Motor neuron (in vitro differentiated cells): ENCODE data around the gene PIPOX. TPM values are rescaled to one million over a fixed set of nuclear protein-coding genes. Genes with fewer than 3 reads are reported as not detected.
"Not testable (repeated sequence)": the region's sequence is repeated elsewhere in the genome, so short reads cannot be mapped to it uniquely, and the experiment has no call there.

Source experiments
- ATAC-seq, 8 experiments: fragments of 200-7000 bp; cut with Tn5 transposase; replicated peaks in 6 of 8; 2 replicates each; pipeline ENCODE4 v1.8.0; 2021; ENCODE audit warnings: mild to moderate bottlenecking in 8 of 8, moderate library complexity in 8 of 8
- H3K27ac ChIP-seq, 2 donors: fragments of 250-450 bp; sonication (Bioruptor Pico); 2 replicates each; pipeline ENCODE4 v1.9.0; 2021; ENCODE audit warnings: antibody characterized with exemption in 2 of 2, mild to moderate bottlenecking in 2 of 2, moderate library complexity in 1 of 2
- H3K4me1 ChIP-seq, 2 donors: fragments of 250-450 bp; sonication (Bioruptor Pico); replicated peaks in 1 of 2; 2 replicates each; pipeline ENCODE4 v1.6.1; 2021; ENCODE audit warnings: antibody characterized with exemption in 2 of 2, mild to moderate bottlenecking in 2 of 2, moderate library complexity in 1 of 2
- H3K4me3 ChIP-seq, 5 donors: fragments of 250-450 bp; sonication (Bioruptor Pico); 2 replicates each; pipeline ENCODE4 v1.9.0; 2021; ENCODE audit warnings: antibody characterized with exemption in 5 of 5, mild to moderate bottlenecking in 5 of 5, moderate library complexity in 4 of 5
- WGBS, 10 experiments: fragments of 450-650 bp; shearing (Covaris generic); methylation state at CpG; one replicate each; pipeline ENCODE4 v1.0.0; 2022; 5-methylcytosine and 5-hydroxymethylcytosine counted together
- in situ Hi-C, 9 experiments: fragments of 400-800 bp; cut with MboI; loops; one replicate each; pipeline ENCODE4 v1.15.0; 2021; ENCODE audit warnings: low sequenced_read_pairs in 9 of 9, low pct_unique_long_range_greater_than_20kb in 2 of 9; ENCODE audit not compliant: unreplicated experiment in 9 of 9
- total RNA-seq, 8 experiments: library from RNA; unstranded; fragments of 300-600 nt; gene quantifications; 2 replicates each; pipeline versions ENCODE4 v1.2.3 to v1.2.4, GENCODE V29; 2022

Gene PIPOX
- total RNA-seq, 8 experiments from 2014 or later = 1.6 to 11.8 (median 4.6) TPM

DNA sequence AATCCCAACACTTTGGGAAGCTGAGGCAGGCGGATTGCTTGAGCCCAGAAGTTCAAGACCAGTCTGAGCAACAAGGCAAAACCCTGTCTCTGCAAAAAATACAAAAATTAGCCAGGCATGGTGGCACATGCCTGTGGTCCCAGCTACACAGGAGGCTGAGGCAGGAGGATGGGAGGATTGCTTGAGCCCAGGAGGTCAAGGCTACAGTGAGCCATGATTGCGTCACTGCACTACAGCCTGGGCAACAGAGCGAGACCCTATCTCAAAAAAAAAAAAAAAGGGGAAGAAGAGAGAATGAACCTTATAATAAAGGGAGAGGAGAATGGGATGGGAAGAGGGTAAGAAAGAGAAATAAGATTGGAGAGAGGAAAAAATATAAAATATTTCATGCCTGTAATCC is 45.8 kb downstream of the PIPOX start:
- ATAC-seq, H3K4me3 ChIP-seq, in situ Hi-C loops, H3K27ac ChIP-seq: not testable (repeated sequence)
- WGBS, 10 experiments = 80 to 100% (median 95%) methylated on average over 1 to 3 of the region's 3 CpGs; no CpG with 5 or more reads in 2 of the 10 experiments
- H3K4me1 ChIP-seq = peaks cover 51 to 68% of the 10 kb centered on the region in 2 donors

DNA sequence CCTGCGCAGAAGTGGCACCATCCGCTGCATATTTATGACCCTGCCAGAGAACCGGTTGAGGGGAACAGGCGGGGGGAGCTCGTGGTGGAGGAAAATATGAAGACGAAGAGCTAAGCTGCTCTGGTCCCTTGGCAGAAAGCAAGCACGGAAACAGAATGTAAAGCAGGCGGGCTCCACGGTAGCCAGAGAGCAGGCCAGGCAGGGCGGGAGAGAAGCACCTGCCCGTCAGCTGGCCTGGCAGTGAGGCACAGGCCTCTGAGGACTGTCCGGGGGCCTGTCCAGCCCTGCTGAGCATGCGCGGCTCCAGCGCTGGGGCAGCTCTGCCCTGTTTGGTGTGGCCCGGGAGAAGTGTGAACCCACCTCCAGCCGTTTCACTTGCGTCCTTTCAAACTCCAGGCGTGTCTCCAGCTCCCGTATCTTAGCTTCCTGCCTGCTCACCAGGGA is 46.7 kb downstream of the PIPOX start:
- in situ Hi-C loops = no loop called here
- Histone ChIP-seq H3K27ac (peak overlapping the region; percentile 59 to 70), H3K4me1 (peaks cover 43 to 60% of the 10 kb centered on the region in 2 donors), H3K4me3 (no peak overlapping the region)
- peak in 6 of 8 experiments; percentile 11 to 79 (median 66) for ATAC-seq
- 25 to 88% (median 56%) methylated on average over 3 to 10 of the region's 20 CpGs for WGBS, 10 experiments

DNA sequence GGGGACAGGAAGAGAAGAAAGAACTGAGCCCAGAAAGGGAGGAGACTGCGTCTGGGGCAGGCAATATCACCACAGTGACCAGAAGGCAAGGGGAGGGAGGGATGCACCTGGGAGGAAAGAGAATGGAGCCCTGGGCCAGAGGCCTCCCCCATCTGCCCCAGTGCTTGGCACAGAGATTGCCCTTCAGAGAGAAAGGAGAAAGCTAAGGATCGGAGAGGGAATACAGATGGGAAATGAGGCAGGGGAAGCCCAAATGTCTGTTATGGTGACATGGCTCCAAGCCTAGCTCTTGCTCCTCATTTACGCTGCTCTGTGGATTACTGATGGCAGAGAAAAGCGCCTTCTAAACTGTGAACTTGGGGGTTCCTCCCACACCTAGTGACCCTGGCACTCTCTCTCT is 47.2 kb downstream of the PIPOX start:
- 76 to 100% (median 88%) methylated on average over 2 to 3 of the region's 4 CpGs; no CpG with 5 or more reads in 5 of the 10 experiments for WGBS, 10 experiments
- Histone ChIP-seq H3K4me3 (no peak overlapping the region), H3K4me1 (peaks cover 38 to 55% of the 10 kb centered on the region in 2 donors), H3K27ac (peak overlapping the region; percentile 59 to 70)
- in situ Hi-C loops = no loop called here
- ATAC-seq = no peak

DNA sequence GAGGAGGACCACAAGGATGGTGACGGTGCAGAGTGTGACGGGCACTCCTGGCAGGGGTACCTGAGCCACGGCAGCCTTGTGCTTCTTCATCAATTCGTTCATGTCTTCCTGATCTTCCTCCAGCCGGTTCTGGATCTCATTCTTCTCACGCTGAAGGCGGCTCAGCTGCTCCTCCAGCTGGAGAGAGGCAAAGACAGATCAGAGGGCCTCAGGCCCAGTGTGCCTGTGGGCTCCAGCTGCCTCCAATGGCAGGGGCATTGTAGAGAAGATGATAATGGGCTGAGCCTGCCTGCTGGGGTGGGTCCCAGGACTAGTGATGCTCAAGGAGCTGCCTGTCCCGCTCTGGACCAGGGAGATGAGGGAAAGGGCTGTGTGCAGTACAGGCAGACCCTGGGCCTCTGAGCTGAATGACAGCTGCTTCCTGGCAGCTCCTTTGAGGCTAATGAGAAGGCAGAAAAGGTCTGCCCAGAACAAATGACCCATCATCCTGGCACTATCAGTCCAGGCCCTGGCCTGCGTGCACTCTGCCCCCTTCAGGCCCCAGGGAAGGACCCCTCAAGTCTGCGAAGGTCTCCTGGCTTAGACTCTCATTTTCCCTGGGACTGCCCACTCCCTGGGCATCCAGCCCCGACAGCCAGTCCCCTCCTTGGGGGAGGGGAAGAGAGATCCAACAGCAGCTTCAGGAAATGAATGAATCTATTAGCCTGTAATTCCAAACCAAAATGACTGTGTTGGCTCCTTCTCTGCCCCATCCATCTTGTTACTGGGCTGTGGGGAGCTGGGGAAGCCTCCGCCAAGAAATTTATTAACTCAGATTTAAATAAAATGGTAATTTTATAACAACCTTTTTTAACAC is 48.0 kb downstream of the PIPOX start:
- in situ Hi-C loops = no loop called here
- peak in 5 of 8 experiments; percentile 48 to 66 (median 59) for ATAC-seq
- H3K4me1 ChIP-seq = peaks cover 31 to 46% of the 10 kb centered on the region in 2 donors
- H3K4me3 ChIP-seq = no peak overlapping the region
- WGBS, 10 experiments = 20 to 90% (median 74%) methylated on average over 1 to 7 of the region's 12 CpGs; no CpG with 5 or more reads in 2 of the 10 experiments
- H3K27ac ChIP-seq = peak overlapping the region; percentile 59 to 70

DNA sequence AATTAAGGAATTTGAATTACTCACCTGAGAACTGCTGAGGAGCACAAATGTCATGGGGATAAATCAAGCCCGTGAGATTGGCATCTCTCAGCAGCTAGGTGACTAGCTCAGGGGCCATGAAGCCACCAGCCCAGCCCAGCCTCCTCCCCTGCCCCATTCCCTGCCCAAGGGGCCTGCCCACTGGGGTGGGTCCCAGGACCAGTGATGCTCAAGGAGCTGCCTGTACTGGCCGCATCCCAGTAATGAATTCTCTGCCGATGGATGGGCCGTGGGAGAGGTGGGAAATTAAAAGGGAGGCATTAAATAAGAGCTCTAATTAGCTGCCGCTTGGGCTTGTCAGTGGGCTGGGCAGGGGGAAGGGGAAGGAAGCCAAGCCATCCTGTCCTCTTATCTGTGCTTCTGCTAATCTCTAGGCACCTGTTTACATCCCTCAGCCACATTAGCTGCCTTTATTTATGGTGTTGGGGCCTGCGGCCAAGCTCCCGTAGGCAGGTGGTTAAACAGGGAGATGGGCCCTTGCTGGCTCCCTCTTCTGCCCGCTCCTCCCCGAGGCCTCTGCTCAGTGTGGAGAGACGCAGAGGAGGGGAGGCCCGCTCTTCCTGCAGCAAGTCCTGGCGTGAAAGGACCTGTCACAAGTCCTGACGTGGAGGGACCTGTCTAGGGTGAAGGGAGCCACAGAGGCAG is 48.8 kb downstream of the PIPOX start:
- Histone ChIP-seq H3K4me3 (no peak overlapping the region), H3K4me1 (peaks cover 31 to 39% of the 10 kb centered on the region in 2 donors), H3K27ac (peak overlapping the region in 1 of 2 donors; percentile 66)
- in situ Hi-C loops = no loop called here
- ATAC-seq = peak in 2 of 8 experiments; percentile 1 to 25
- 90 to 100% (median 100%) methylated on average over 1 to 5 of the region's 13 CpGs; no CpG with 5 or more reads in 7 of the 10 experiments for WGBS, 10 experiments

DNA sequence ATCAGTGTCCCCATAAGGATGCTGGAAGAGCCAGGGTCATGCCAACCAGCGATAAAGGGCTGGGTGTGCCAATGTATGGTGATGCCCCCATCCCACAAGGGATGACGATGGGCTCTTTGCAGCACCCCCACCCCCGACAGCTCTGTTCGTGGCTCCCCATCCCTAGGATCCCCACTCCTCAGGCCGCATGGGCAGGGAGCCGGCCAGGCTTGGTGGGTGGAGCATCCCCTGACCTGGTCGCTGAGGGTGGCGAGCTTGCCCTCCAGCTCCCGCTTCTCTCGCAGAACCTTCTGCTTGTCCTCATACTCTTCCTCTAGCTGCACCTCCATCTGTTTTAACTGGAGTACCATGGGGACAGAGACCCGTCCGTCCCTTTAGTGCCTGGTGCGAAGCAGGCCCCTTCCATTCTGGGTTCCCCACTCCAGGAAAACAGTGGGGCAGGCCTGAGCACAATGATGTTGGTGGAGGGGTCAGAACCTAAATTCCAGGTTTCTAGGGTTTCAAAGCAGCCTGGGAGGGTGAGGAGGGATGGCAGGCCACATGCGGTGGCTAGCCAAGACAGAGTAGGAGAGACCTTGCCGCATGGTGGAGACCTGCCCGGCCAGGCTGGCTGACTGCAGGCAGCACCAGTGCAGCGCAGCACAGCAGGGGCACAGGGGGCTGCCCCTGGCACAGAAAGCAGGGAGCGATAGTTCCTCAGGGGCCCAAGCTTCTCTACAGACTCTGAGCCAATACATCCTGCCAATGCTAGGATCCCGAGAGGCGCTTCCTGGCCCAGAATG is 50.3 kb downstream of the PIPOX start:
- H3K4me3 ChIP-seq = no peak overlapping the region
- in situ Hi-C loops = no loop called here
- H3K27ac ChIP-seq = no peak overlapping the region
- no peak for ATAC-seq
- H3K4me1 ChIP-seq = peaks cover 31 to 37% of the 10 kb centered on the region in 2 donors
- 60 to 100% (median 89%) methylated on average over 1 to 10 of the region's 20 CpGs; no CpG with 5 or more reads in 3 of the 10 experiments for WGBS, 10 experiments

DNA sequence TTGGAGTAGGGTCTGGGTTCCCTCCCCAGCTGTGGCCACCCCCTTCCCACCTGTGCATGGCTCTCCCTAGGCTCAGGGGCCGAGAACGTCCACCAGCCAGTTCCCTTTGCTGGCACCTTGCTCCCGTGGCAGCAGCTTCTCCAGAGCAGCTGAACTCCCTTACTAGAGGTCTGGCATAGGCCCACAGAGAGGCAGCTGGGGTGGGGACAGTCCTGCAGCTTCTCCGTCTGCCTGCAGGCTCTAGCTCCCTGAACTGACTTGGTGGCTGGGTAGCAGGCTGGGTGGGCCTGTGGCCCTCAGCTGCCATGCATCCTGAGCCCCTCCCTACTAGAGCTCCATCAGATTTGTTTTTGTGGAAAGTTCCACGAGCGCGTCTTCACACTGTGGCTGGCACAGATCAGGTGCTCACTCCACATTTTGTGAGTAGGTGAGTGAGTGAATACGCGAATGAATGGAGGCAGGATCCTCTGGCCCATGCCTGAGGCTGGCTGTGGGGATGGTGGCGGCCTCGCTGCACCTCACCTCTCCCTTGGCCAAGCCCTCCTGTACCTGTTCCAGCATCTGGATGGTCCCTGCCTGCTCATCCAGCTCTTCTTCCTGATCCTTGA is 51.3 kb downstream of the PIPOX start:
- no peak for ATAC-seq
- Histone ChIP-seq H3K4me1 (peaks cover 33 to 38% of the 10 kb centered on the region in 2 donors), H3K4me3 (no peak overlapping the region), H3K27ac (no peak overlapping the region)
- WGBS, 10 experiments = 80 to 100% methylated on average over 1 to 5 of the region's 11 CpGs; no CpG with 5 or more reads in 8 of the 10 experiments
- in situ Hi-C loops = no loop called here

DNA sequence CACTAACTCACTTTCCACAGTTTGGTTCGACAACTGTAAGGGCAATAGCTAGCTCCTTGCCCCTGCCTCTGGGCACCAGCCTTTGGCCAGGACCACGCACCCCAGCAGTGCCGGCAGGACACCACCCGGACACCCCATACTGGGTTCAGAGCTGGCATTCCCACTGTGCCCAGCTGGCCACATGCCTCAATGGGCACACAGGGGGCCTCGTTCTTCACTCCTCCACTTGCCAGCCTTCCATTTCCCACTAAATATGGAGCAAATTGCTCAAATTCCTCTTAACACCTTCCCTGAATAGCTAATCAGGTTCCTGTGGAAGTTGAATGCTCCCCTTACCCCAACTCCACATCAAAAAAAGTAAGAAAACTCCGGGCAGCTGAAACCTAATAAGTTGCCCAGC is 52.5 kb downstream of the PIPOX start:
- 93 to 100% (median 100%) methylated on average over 1 to 4 of the region's 6 CpGs; no CpG with 5 or more reads in 5 of the 10 experiments for WGBS, 10 experiments
- H3K4me3 ChIP-seq = no peak overlapping the region
- in situ Hi-C loops = no loop called here
- peaks cover 25 to 31% of the 10 kb centered on the region in 2 donors for H3K4me1 ChIP-seq
- no peak for ATAC-seq
- no peak overlapping the region for H3K27ac ChIP-seq

DNA sequence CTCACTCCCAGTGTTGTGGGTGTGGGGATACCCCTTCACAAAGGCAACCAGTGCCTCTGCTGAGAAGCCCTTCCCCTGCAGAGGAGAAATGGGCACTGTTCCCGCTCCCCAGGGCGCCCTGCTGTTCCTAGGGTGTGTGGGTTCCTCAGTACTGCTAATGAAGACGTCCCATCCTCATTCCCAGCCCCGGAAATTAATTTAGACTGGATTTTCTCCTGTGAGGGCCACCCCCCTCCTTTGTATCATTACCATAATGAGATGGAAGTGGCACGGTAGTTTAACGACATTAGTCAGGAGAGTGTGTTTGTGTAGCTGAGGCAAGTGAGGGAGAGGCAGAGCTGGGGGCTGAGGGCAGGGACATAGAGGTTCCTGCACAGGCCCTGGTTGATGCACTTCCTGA is 53.2 kb downstream of the PIPOX start:
- in situ Hi-C loops = no loop called here
- H3K4me3 ChIP-seq = no peak overlapping the region
- peaks cover 18 to 24% of the 10 kb centered on the region in 2 donors for H3K4me1 ChIP-seq
- ATAC-seq = peak in 1 of 8 experiments; percentile 13
- H3K27ac ChIP-seq = no peak overlapping the region
- WGBS, 10 experiments = 39 to 80% (median 63%) methylated on average over 2 to 6 of the region's 6 CpGs; no CpG with 5 or more reads in 5 of the 10 experiments

DNA sequence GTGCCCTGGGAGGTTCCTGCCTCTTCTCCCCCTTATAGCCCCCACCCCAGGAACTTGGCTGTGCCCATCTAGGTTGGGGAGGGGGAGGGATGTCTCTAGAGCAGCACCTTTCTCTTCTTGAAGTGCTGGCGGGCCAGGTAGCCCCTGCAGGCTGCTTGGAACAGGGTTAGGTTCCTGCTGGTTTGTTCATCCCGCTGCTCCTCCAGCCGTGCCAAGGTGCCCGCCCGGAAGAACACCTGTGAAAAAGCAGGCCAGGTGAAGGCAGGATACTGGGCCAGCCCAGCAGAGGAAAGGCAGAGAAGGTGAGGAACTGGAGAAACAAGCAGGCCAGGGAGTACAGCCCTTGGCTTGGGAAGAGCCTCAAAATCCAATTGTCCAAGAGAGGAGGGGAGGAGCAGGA is 56.6 kb downstream of the PIPOX start:
- Histone ChIP-seq H3K4me3 (no peak overlapping the region), H3K4me1 (peaks cover 12 to 18% of the 10 kb centered on the region in 2 donors), H3K27ac (no peak overlapping the region)
- no peak for ATAC-seq
- 100% methylated on average over 1 of the region's 5 CpGs; no CpG with 5 or more reads in 8 of the 10 experiments for WGBS, 10 experiments
- in situ Hi-C loops = no loop called here

DNA sequence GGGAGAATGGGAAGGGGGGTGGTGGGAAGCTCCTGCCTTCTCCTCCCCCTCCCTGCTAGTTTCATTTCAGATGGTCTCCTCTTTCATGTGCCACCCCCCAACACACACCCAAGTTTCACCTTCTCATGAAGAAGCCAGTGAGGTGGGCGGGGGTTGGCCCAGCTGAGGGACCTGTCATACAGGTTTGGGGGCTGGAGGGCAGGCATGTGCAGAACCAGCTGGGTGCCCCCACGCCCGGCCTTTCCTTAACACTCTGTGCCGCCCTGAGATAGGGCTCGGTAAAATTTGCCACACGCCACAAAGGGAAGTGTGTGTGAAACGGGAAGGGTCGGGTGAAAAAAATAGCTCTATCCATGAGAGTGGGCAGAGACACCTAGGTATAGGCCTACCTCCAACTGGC is 57.4 kb downstream of the PIPOX start:
- in situ Hi-C loops = loop anchor here in 4 of 9 experiments (10.0 to 25.0 kb wide), 3 partner anchors 125 to 363 kb away; partner anchors contain the start of genes NEK8 (in 1 of the 4), TLCD1 (in 1 of the 4) and TRAF4 (in 1 of the 4)
- H3K27ac ChIP-seq = no peak overlapping the region
- 89 to 92% methylated on average over 3 to 4 of the region's 8 CpGs; no CpG with 5 or more reads in 8 of the 10 experiments for WGBS, 10 experiments
- ATAC-seq = no peak
- peaks cover 12 to 19% of the 10 kb centered on the region in 2 donors for H3K4me1 ChIP-seq
- H3K4me3 ChIP-seq = no peak overlapping the region

DNA sequence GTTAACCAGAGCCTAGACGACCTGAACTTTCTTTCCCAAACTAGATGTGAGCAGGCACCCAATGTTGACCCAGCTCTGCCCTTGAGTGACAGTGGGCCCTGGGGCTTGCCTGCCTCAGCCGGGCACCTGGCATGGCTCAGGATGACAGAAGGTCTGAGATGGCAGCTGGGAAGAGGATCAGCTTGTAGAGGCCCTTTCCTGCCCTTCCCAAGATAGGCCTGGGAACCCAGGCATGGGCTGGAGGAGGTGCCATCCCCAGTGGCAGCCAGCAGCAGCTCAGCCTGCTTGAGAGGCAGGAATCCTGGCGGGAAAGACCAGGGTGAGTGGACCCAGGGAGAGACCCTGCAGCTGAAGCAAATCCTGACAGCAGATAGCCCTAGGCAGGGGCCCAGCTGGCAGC is 59.1 kb downstream of the PIPOX start:
- peak in 4 of 8 experiments; percentile 18 to 34 (median 24) for ATAC-seq
- Histone ChIP-seq H3K4me3 (no peak overlapping the region), H3K27ac (no peak overlapping the region), H3K4me1 (peaks cover 18 to 19% of the 10 kb centered on the region in 2 donors)
- in situ Hi-C loops = loop anchor here in 4 of 9 experiments (10.0 to 25.0 kb wide), 3 partner anchors 127 to 365 kb away; partner anchors contain the start of genes NEK8 (in 1 of the 4), TLCD1 (in 1 of the 4) and TRAF4 (in 1 of the 4)
- 69 to 100% (median 90%) methylated on average over 1 to 2 of the region's 3 CpGs; no CpG with 5 or more reads in 5 of the 10 experiments for WGBS, 10 experiments
